Activated CD4-positive, CD25-positive, alpha-beta regulatory T cell (primary cell): Measurements from ENCODE around the gene CTU1.

Source experiments
- DNase-seq, 4 experiments: peaks; one replicate each; lab custom pipeline; 2025; lab: John Stamatoyannopoulos, UW

The CTU1 gene

GRCh38 chr19:51103926-51104341 is 4.3 kb downstream of the CTU1 start:
- DNase-seq: no peak

GRCh38 chr19:51102991-51103390 is 5.2 kb downstream of the CTU1 start:
- no peak for DNase-seq

- DNase-seq: no peak
These were observed 6.9 kb downstream of the CTU1 start for GRCh38 chr19:51101171-51101865.

- DNase-seq: no peak
These were observed 7.6 kb downstream of the CTU1 start for GRCh38 chr19:51100601-51101000.

GRCh38 chr19:51099047-51099382 is 9.2 kb downstream of the CTU1 start:
- DNase-seq: no peak

- peak in 2 of 4 experiments; percentile 21 to 22 for DNase-seq
These were observed 9.7 kb downstream of the CTU1 start for GRCh38 chr19:51098365-51099046.

- no peak for DNase-seq
These were observed 10.4 kb downstream of the CTU1 start for GRCh38 chr19:51097796-51098195.

GRCh38 chr19:51097166-51097738 is 11.0 kb downstream of the CTU1 start:
- DNase-seq: peak; percentile 50 to 64 (median 59)

GRCh38 chr19:51096473-51097165 is 11.6 kb downstream of the CTU1 start:
- no peak for DNase-seq

- no peak for DNase-seq
These were observed 13.4 kb downstream of the CTU1 start for GRCh38 chr19:51094696-51095279.

- no peak for DNase-seq
These were observed 14.5 kb downstream of the CTU1 start for GRCh38 chr19:51093510-51094345.

- no peak for DNase-seq
These were observed 15.1 kb downstream of the CTU1 start for GRCh38 chr19:51093101-51093500.

GRCh38 chr19:51091895-51092873 is 16.0 kb downstream of the CTU1 start:
- DNase-seq: no peak

GRCh38 chr19:51091126-51091525 is 17.1 kb downstream of the CTU1 start:
- no peak for DNase-seq

GRCh38 chr19:51090471-51090870 is 17.7 kb downstream of the CTU1 start:
- DNase-seq: no peak

GRCh38 chr19:51089786-51090185 is 18.4 kb downstream of the CTU1 start:
- DNase-seq: no peak

- DNase-seq: no peak
These were observed 21.9 kb downstream of the CTU1 start for GRCh38 chr19:51086153-51086850.

GRCh38 chr19:51084505-51084904 is 23.7 kb downstream of the CTU1 start:
- no peak for DNase-seq

- no peak for DNase-seq
These were observed 24.4 kb downstream of the CTU1 start for GRCh38 chr19:51083783-51084182.

GRCh38 chr19:51083181-51083580 is 25.0 kb downstream of the CTU1 start:
- DNase-seq: no peak
